Effector CD4-positive, alpha-beta T cell (primary cell): ENCODE data around the gene WDR72. TPM values are rescaled to one million over a fixed set of nuclear protein-coding genes. Genes with fewer than 3 reads are reported as not detected.
"Not testable (repeated sequence)": the region's sequence is repeated elsewhere in the genome, so short reads cannot be mapped to it uniquely, and the experiment has no call there.

Source experiments
- DNase-seq: peaks from one replicate; pipeline ENCODE4 v3.0.0-alpha.2; 2020
- total RNA-seq: gene quantifications from one replicate; lab custom pipeline; 2026; lab: John Stamatoyannopoulos, UW

Gene WDR72
- total RNA-seq = not detected

GRCh38 chr15:53759411-53759931 lies at the start of gene WDR72:
Gene WDR72, minus strand, starts transcription at chr15:53759663. Its CDS starts 26,514 bp downstream, at chr15:53733149.
- DNase-seq = no peak

- no peak for DNase-seq
These were observed 48.7 kb upstream of the WDR72 start for GRCh38 chr15:53808058-53808706.

GRCh38 chr15:53807501-53807900 lies 48.0 kb upstream of the WDR72 start:
- no peak for DNase-seq

- DNase-seq = no peak
These were observed 43.2 kb upstream of the WDR72 start for GRCh38 chr15:53802672-53803071.

GRCh38 chr15:53791581-53791980 lies 32.1 kb upstream of the WDR72 start:
- DNase-seq = no peak

- DNase-seq = no peak
These were observed 30.4 kb upstream of the WDR72 start for GRCh38 chr15:53789654-53790375.

- no peak for DNase-seq
These were observed 26.9 kb upstream of the WDR72 start for GRCh38 chr15:53786401-53786800.

- not testable (repeated sequence) for DNase-seq
These were observed 25.8 kb upstream of the WDR72 start for GRCh38 chr15:53785241-53785640.

GRCh38 chr15:53762916-53763315 lies 3.5 kb upstream of the WDR72 start:
- DNase-seq = no peak

- DNase-seq = no peak
These were observed 1.1 kb downstream of the WDR72 start for GRCh38 chr15:53758412-53758811.

GRCh38 chr15:53757906-53758305 lies 1.6 kb downstream of the WDR72 start:
- no peak for DNase-seq

GRCh38 chr15:53753813-53754212 lies 5.7 kb downstream of the WDR72 start:
- no peak for DNase-seq

- no peak for DNase-seq
These were observed 7.1 kb downstream of the WDR72 start for GRCh38 chr15:53752406-53752805.

GRCh38 chr15:53747501-53748068 lies 11.9 kb downstream of the WDR72 start:
- DNase-seq = no peak

GRCh38 chr15:53746101-53746500 lies 13.4 kb downstream of the WDR72 start:
- no peak for DNase-seq

- no peak for DNase-seq
These were observed 19.8 kb downstream of the WDR72 start for GRCh38 chr15:53739651-53740050.

- DNase-seq = no peak
These were observed 20.3 kb downstream of the WDR72 start for GRCh38 chr15:53739187-53739586.

- DNase-seq = no peak
These were observed 38.0 kb downstream of the WDR72 start for GRCh38 chr15:53721334-53722087.

- DNase-seq = no peak
These were observed 42.3 kb downstream of the WDR72 start for GRCh38 chr15:53716909-53717876.

GRCh38 chr15:53713218-53713617 lies 46.2 kb downstream of the WDR72 start:
- DNase-seq = no peak

GRCh38 chr15:53710906-53711305 lies 48.6 kb downstream of the WDR72 start:
- DNase-seq = no peak

GRCh38 chr15:53709821-53710220 lies 49.6 kb downstream of the WDR72 start:
- no peak for DNase-seq
